GM19328 (cell line): ENCODE results near the gene TERT.
"Not testable (repeated sequence)": the region's sequence is repeated elsewhere in the genome, so short reads cannot be mapped to it uniquely, and the experiment has no call there.

ENCODE experiments used
- ATAC-seq: cut with Tn5 transposase; IDR thresholded peaks from one replicate; pipeline ENCODE4 v1.9.1; 2021; ENCODE audit warnings: mild to moderate bottlenecking, moderate library complexity; ENCODE audit not compliant: unreplicated experiment

TERT gene

GRCh38 chr5:1331861-1332405 is 37.1 kb upstream of the TERT start:
- ATAC-seq: no peak

GRCh38 chr5:1330847-1331831 is 36.3 kb upstream of the TERT start:
- ATAC-seq: no peak

GRCh38 chr5:1330146-1330846 is 35.4 kb upstream of the TERT start:
- no peak for ATAC-seq

- ATAC-seq: no peak
These were observed 34.3 kb upstream of the TERT start for GRCh38 chr5:1329111-1329579.

GRCh38 chr5:1328237-1329110 is 33.6 kb upstream of the TERT start:
- not testable (repeated sequence) for ATAC-seq

GRCh38 chr5:1326901-1327756 is 32.3 kb upstream of the TERT start:
- not testable (repeated sequence) for ATAC-seq

- ATAC-seq: not testable (repeated sequence)
These were observed 31.6 kb upstream of the TERT start for GRCh38 chr5:1326532-1326875.

- ATAC-seq: no peak
These were observed 31.1 kb upstream of the TERT start for GRCh38 chr5:1325870-1326531.

GRCh38 chr5:1325191-1325741 is 30.4 kb upstream of the TERT start:
- no peak for ATAC-seq

- no peak for ATAC-seq
These were observed 29.9 kb upstream of the TERT start for GRCh38 chr5:1324719-1325190.

GRCh38 chr5:1324301-1324700 is 29.4 kb upstream of the TERT start:
- no peak for ATAC-seq

GRCh38 chr5:1323803-1324173 is 28.9 kb upstream of the TERT start:
- ATAC-seq: no peak

GRCh38 chr5:1322955-1323802 is 28.3 kb upstream of the TERT start:
- no peak for ATAC-seq

- ATAC-seq: no peak
These were observed 27.4 kb upstream of the TERT start for GRCh38 chr5:1322036-1322900.

GRCh38 chr5:1321576-1321975 is 26.7 kb upstream of the TERT start:
- ATAC-seq: no peak

- ATAC-seq: no peak
These were observed 25.8 kb upstream of the TERT start for GRCh38 chr5:1320436-1321344.
